ENCODE results near the gene TBC1D1. TPM values are rescaled to one million over a fixed set of nuclear protein-coding genes. Genes with fewer than 3 reads are reported as not detected.
A peak's percentile ranks its signal among the peaks of the same experiment; 100 is the strongest.

The TBC1D1 gene
- total RNA-seq, 1 donor from 2014 or later = 129 TPM

GRCh38 chr4:38078590-38079421 lies 187.9 kb downstream of the TBC1D1 start:
- DNase-seq = no peak
- intact Hi-C loops (cut with micrococcal nuclease) = loop anchor here (10.0 kb wide), 2 partner anchors 76 to 596 kb away; no protein-coding TSS in a partner anchor
- H3K27ac ChIP-seq (replicated peaks) = peak overlapping the region; percentile 77

DNA sequence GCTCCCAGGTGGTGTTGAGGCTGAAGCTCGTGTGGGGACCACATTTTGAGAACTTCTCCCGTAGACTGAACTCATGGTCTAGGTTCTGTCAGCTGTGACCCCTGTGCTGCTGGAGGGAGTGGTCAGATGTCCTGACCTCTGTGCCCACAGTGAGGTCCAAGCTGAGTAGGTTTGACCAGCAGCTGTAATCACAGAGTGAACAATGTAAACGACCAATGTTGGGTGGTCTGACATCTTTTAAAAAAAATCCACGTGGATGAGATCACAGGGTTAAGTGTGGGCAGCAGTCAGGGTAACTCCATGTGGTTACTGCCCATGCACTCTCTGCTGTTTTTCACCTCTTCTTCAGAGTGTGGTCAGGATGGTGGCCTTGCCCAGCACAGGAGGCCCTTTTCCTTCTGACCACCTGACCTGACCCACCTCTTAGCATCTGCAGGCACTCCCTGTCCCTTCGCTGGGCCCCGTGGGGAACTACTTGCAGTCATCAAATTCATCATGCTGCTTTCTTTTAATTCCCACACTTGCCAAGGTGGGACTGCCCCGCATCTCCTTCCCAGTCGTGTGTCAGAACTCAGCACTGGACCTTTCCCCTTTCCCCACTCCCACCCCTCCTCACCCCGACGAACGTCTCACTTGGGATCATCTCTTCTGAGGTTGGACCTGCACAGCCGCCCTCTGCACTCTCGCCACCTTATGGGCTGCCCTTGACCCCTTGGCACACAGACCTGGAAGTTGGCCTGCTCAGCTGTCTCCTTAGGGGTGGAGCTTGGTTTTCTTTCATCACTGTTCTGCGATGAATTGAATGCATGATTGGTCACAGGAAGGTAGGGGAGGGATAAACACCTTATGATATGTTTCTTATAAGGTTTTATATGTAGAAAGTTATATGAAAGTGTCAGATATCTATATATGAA lies 189.4 kb downstream of the TBC1D1 start:
- Histone ChIP-seq H3K4me3 (no peak overlapping the region), H3K4me1 (peaks cover 84% of the 10 kb centered on the region), H3K27me3 (ENCODE audit: low read depth) (no peaks in the 10 kb centered on the region), H3K36me3 (peaks cover 7% of the 10 kb centered on the region), H3K27ac (replicated peaks) (peak overlapping the region; percentile 77), H3K9me3 (replicated peaks) (no peaks in the 10 kb centered on the region)
- intact Hi-C loops (cut with micrococcal nuclease) = no loop called here
- DNase-seq = no peak
- TF ChIP-seq, protein P1, sequence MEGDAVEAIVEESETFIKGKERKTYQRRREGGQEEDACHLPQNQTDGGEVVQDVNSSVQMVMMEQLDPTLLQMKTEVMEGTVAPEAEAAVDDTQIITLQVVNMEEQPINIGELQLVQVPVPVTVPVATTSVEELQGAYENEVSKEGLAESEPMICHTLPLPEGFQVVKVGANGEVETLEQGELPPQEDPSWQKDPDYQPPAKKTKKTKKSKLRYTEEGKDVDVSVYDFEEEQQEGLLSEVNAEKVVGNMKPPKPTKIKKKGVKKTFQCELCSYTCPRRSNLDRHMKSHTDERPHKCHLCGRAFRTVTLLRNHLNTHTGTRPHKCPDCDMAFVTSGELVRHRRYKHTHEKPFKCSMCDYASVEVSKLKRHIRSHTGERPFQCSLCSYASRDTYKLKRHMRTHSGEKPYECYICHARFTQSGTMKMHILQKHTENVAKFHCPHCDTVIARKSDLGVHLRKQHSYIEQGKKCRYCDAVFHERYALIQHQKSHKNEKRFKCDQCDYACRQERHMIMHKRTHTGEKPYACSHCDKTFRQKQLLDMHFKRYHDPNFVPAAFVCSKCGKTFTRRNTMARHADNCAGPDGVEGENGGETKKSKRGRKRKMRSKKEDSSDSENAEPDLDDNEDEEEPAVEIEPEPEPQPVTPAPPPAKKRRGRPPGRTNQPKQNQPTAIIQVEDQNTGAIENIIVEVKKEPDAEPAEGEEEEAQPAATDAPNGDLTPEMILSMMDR (IDR thresholded peaks at IDR 0.05; ENCODE audit: borderline replicate concordance) = no peak

More at GRCh38 chr4:38078590-38079421, 187.9 kb downstream of the TBC1D1 start:
- Histone ChIP-seq H3K9me3 (replicated peaks) (no peaks in the 10 kb centered on the region), H3K4me1 (peaks cover 91% of the 10 kb centered on the region), H3K4me3 (no peak overlapping the region), H3K36me3 (peaks cover 12% of the 10 kb centered on the region), H3K27me3 (ENCODE audit: low read depth) (no peaks in the 10 kb centered on the region)
- TF ChIP-seq, protein P1 (IDR thresholded peaks at IDR 0.05; ENCODE audit: borderline replicate concordance) = no peak

GRCh38 chr4:38082021-38082420 lies 191.1 kb downstream of the TBC1D1 start:
- no peak for DNase-seq
- H3K27me3 ChIP-seq (ENCODE audit: low read depth) = no peaks in the 10 kb centered on the region
- TF ChIP-seq, protein P1 (IDR thresholded peaks at IDR 0.05; ENCODE audit: borderline replicate concordance) = no peak
- intact Hi-C loops (cut with micrococcal nuclease) = no loop called here
- no peak overlapping the region for H3K4me3 ChIP-seq
- peak overlapping the region; percentile 77 for H3K27ac ChIP-seq (replicated peaks)
- peaks cover 84% of the 10 kb centered on the region for H3K4me1 ChIP-seq
- peaks cover 7% of the 10 kb centered on the region for H3K36me3 ChIP-seq
- no peaks in the 10 kb centered on the region for H3K9me3 ChIP-seq (replicated peaks)

- intact Hi-C loops (cut with micrococcal nuclease) = no loop called here
- peaks cover 85% of the 10 kb centered on the region for H3K4me1 ChIP-seq
These were observed 191.8 kb downstream of the TBC1D1 start for GRCh38 chr4:38082424-38083385.

More at GRCh38 chr4:38082424-38083385, 191.8 kb downstream of the TBC1D1 start:
- TF ChIP-seq, protein P1 (IDR thresholded peaks at IDR 0.05; ENCODE audit: borderline replicate concordance) = no peak
- peaks cover 4% of the 10 kb centered on the region for H3K36me3 ChIP-seq
- no peaks in the 10 kb centered on the region for H3K27me3 ChIP-seq (ENCODE audit: low read depth)
- H3K27ac ChIP-seq (replicated peaks) = peak overlapping the region; percentile 77
- no peaks in the 10 kb centered on the region for H3K9me3 ChIP-seq (replicated peaks)
- no peak for DNase-seq
- no peak overlapping the region for H3K4me3 ChIP-seq
